GM21737 (cell line): ENCODE data around the gene TSC22D1.

Experiments
- ATAC-seq: cut with Tn5 transposase; IDR thresholded peaks from one replicate; pipeline ENCODE4 v1.9.1; 2021; ENCODE audit warnings: mild to moderate bottlenecking, moderate library complexity; ENCODE audit not compliant: unreplicated experiment

Gene TSC22D1

DNA sequence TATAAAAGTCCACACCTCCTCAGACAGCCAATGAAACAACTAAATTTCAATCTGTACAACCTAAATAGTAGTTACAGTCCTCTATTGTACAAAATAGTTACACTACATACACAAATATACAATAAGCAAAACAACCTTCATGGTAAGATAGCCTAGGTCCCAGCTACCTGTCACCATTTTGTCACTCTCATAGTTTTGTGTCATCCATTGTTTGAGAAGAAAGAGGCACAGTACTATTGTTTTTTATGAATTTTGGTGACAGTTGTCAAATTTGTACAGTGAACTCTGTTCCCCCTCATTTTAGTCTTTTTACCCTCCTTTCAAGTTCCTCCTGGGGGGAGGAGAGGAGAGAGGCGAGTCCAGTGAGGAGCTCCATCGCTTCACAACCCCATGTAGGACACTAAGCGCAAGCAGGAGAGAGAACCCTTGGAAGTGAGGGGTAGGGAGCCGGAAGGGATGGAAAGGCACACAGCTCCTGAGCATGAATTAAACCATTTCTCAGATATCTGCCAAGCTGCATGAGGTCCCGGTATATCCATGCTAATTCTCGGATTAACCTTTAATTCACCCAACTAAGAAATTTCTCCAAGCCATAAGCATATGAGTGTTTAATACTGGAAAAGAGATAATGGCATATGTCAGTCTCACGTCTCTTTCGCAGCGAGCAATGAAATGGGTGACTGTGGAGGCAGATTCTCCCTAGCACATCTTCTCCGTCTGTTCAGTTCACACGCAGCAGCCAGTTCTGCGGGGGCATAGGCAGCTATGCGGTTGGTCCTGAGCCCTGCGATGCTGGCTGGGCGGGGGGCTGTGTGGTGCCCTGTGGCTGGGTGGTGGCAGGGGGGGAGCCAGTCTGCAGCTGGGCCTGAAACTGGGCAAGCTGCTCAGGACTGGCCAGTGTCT is 142.0 kb downstream of the TSC22D1 start:
- no peak for ATAC-seq

DNA sequence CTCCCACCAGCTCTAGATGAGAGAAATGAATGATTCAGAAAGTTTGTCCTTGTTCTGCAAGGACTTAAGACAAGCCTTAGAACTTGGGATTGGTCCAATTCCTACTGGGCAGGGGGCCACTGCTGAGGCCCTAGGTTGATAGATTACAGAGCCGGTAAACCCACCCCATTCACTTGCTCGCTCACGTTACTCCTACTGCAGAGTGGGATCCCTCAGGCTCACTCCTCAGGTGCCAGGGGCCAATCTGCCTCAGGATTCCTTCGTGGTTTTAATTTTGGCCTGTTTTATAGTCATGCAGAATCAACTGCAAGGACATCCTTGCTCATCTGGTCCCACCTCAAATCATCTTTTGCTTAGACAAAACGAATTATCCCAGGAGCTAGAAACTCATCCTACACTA is 143.5 kb downstream of the TSC22D1 start:
- no peak for ATAC-seq

GRCh38 chr13:44431150-44431549 is 145.0 kb downstream of the TSC22D1 start:
- ATAC-seq = no peak

GRCh38 chr13:44429311-44429710 is 146.8 kb downstream of the TSC22D1 start:
- ATAC-seq = no peak

GRCh38 chr13:44426461-44426860 is 149.7 kb downstream of the TSC22D1 start:
- no peak for ATAC-seq

GRCh38 chr13:44425815-44426078 is 150.4 kb downstream of the TSC22D1 start:
- ATAC-seq = no peak

DNA sequence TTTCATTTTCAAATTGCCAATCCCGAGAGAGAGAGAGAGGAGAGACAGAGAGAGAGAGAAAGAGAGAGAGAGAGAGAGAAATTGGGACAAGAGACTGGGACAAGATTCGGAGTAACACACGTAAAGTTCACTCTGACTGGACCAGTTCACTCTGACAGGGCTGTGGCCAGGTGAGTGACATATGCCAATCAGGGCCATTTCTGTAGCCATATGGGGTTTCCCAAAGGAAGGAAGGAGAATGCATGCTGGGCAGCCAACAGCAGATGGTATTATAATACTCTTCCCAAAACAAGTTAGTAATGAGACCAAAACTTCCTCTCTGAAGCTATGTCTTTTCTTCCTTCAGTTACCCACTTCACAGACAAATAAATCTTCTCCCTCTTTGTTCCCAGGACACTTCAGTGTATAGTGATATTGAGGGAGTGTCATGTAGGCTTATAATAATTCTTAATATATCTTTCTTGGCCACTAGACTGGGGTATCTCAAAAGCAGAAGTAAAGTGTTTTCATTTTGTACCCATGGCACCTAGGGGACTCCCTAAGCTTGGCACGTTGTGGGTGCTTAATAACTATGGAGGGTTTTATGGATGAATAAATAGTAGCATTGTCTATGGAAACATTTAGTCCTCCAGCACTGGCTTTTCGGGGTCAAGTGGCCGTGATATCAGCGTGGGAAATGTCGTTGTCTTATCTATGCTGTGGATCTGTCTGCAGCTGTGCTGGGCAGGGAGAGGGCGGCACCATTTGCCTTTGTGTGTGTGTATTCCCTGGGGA is 150.9 kb downstream of the TSC22D1 start:
- ATAC-seq = no peak

DNA sequence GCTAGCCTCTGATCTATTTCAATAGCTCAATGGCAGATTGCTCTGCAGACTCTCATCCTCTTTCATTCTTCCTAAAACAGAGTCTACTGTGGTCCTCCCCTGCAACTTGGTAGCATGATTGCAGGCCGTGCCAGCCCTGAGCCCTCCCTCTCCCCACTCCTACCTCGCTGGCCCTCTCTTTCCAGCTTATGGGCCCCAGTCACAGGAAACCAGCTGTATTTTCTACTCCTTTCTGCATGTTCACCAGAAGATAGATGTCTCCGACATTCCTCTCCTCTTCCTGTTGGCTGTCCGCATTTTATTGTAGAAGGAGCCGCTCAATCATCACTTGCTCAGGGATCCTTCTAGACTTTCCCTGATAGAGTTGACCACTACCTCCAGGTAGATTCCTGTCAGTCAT is 152.3 kb downstream of the TSC22D1 start:
- ATAC-seq = no peak

- ATAC-seq = no peak
These were observed 153.1 kb downstream of the TSC22D1 start for GRCh38 chr13:44422755-44423643.

DNA sequence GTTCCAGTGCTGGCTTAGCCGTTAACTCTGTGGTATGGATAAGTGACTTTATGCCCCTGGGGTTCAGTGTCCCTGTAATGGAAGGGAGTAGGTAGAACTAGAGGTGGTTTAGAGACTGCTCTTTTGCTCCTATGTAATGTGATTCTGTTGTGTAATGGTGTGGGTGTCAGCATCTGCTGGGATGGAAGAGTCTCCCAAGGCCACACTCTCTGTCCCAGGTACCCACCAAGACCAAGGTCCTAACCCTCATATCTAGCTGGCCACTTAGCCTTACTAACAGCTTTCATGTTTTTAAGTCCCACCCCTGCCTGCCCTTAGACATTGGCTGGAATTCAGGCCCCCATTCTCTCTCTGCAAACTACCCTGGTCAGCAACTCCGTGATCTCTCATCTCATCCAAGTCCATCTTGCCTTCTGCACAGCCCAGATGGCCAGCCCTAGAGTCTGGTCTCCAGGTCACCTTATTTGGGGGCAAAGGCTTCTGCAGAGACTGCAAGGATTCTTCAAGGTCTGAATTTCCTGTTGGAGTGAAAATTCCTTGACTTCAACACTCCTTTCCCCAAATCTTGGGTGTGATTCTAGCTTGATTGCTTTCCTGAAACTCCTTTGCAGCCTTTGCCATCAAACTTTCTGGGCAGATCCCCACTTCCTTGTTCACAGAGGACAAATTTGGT is 154.1 kb downstream of the TSC22D1 start:
- no peak for ATAC-seq

DNA sequence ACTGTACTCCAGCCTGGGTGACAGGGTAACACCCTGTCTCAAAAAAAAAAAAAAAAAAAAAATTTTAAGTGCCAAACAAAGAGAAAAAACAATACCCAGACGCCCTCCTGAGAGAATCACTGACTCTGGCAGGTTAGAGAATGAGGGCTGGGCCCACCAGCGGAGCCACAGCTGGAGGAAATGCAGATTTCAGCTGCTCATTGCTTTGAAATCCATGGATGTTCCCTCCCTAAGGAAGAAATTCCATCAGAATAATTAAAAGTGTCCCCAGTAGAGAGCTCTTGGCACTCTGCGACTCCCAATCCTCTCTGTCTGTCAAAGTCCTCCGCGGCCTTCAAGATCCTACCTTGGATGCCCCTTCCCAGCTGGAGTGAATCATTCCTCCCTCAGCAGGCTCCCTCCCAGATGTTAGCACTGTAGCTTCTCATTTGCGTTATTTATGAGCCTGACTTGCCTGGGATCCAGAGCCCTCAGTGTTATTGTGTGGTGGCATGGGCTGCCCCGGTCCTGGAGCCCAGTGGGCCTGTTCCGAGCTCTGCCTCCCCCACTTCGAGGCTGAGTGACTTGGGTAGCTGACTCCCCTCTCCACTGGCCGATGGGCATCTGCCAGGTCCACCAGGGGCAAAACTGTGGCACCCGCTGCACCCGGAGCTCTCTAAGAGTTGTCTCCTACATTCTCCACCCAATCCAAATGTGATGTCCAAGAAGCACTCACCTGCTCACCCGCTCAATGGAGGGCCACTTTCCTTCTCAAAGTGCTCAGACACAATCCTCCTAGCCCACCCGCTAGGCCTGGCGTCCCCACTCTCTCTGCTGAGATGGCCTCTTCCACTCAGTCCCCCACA is 155.5 kb downstream of the TSC22D1 start:
- no peak for ATAC-seq

DNA sequence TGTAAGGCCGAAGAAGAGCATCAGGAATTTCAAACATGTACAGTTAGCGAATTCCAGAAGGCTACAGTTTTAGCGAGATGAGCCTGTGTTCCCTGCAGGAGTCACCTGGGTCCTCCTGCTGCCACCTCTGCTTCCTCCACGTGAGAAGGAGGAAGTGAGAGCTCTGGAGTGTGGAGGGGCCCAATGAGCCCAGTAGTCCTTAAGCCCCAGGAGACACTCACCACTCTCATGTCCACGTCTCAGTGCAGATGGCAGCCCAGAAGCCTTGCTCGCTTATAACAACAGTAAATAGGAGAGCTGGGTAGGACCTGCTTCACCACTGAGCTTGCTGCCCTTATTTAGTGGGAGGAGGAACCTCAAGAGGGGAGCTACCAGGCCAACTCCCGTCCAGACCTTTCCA is 158.3 kb downstream of the TSC22D1 start:
- ATAC-seq = no peak

- ATAC-seq = no peak
These were observed 158.7 kb downstream of the TSC22D1 start for GRCh38 chr13:44417446-44417845.

- no peak for ATAC-seq
These were observed 159.4 kb downstream of the TSC22D1 start for GRCh38 chr13:44416744-44417143.

- no peak for ATAC-seq
These were observed 159.8 kb downstream of the TSC22D1 start for GRCh38 chr13:44416301-44416700.

DNA sequence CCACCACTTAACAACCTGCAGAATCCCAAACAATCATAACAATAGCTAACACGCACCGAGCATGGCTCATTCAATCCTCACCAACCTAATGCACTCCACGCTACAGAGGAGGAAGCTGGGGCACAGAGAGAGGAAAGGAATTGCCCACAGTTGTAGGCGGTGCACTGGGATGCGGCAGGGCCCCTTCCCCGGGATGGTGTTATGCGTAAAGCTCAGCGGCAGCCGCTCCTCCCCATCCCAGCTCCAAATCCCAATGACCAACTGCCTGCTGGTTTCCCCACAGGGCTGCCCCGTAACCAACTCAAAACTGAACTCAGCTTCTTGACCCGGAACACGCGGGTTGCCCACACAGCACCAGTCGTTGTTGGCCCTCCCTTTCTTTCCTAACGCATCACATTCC is 160.3 kb downstream of the TSC22D1 start:
- no peak for ATAC-seq

- ATAC-seq = no peak
These were observed 161.4 kb downstream of the TSC22D1 start for GRCh38 chr13:44414716-44415115.

GRCh38 chr13:44413095-44413494 is 163.0 kb downstream of the TSC22D1 start:
- ATAC-seq = no peak

DNA sequence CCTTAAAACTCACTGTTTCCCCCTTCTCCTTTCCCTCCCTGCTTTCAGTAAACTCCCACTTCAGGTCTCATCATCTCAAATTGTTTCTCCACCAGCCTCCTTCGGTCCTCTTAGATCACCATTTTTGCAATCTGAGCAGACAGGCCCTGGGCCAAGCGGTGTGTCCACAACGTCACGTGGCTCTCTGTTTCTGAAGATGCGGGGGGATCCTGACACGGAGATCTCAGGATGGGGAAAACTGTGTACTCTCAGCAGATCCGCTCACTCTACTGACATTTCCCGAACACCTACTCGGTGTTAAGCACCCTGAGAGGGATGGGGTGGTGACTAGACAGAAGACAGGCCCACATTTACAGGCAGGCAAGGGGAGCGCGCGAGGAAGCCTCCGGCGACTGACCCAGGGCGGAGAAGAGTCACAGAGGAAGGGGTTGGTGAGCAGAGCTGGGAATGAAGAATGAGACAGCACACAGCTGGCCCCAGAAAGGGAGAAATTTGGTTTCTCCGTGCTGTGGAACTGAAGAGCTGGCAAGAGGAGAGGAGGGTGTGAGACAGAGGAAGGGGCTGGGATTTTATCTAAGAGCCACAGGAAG is 163.7 kb downstream of the TSC22D1 start:
- ATAC-seq = no peak

GRCh38 chr13:44411841-44412240 is 164.3 kb downstream of the TSC22D1 start:
- no peak for ATAC-seq
